ENCODE data around the gene AP5S1. TPM values are rescaled to one million over a fixed set of nuclear protein-coding genes. Genes with fewer than 3 reads are reported as not detected.

Gene AP5S1
- total and polyA plus RNA-seq, 2 of the 13 experiments (the other 11 are each of a cell fraction or from before 2014, with no cell fraction given), result 7.9 to 23.2 TPM

GRCh38 chr20:3785240-3786125 is 34.9 kb upstream of the AP5S1 start (continued):
- TF ChIP-seq ZBTB26 (CRISPR knock-in tag; IDR thresholded peaks at IDR 0.05; ENCODE audit: borderline replicate concordance) (no peak; the same call in 1 of the 2 replicates), HOXA7 (CRISPR knock-in tag; IDR thresholded peaks at IDR 0.05) (peak; percentile 81; the same call in 1 of the 2 replicates), ZBTB33 (CRISPR knock-in tag; IDR thresholded peaks at IDR 0.05) (peak; percentile 100), ZNF318 (CRISPR knock-in tag; IDR thresholded peaks at IDR 0.05) (peak; percentile 80; the same call in 1 of the 2 replicates), ZFP37 (CRISPR knock-in tag; IDR thresholded peaks at IDR 0.05; ENCODE audit: borderline replicate concordance) (no peak), FOXP4 (CRISPR knock-in tag; IDR thresholded peaks at IDR 0.05) (no peak), ZNF839 (CRISPR knock-in tag; IDR thresholded peaks at IDR 0.05; ENCODE audit: borderline replicate concordance) (no peak)

All from HepG2 (cell line).